WTC11 (cell line): ENCODE measurements around the gene IQGAP2. TPM values are rescaled to one million over a fixed set of nuclear protein-coding genes. Genes with fewer than 3 reads are reported as not detected.

Experiments used
- ATAC-seq: fragments of 200-7000 bp; cut with Tn5 transposase; 2 replicates; pipeline ENCODE4 v1.10.0; 2021; ENCODE audit warnings: mild to moderate bottlenecking, moderate library complexity
- CTCF ChIA-PET: fragments of 300-600 bp; sonication (Branson Sonifier 250); formaldehyde crosslinking; loops from one replicate; lab custom pipeline; 2021; ENCODE audit warnings: antibody characterized with exemption; lab: Charles Lee
- POLR2A ChIA-PET: fragments of 350-600 bp; sonication (Branson Sonifier 250); formaldehyde crosslinking; loops from one replicate; lab custom pipeline; 2021; ENCODE audit warnings: antibody characterized with exemption; lab: Charles Lee
- DNase-seq: peaks from one replicate; pipeline ENCODE4 v3.0.0; 2021; ENCODE audit warnings: low spot score
- H3K27ac Mint-ChIP-seq: 2 replicates; pipeline ENCODE4 v1.8.0; 2021; ENCODE audit warnings: mixed read lengths
- H3K27me3 Mint-ChIP-seq: 2 replicates; pipeline ENCODE4 v1.8.0; 2021; ENCODE audit warnings: low read depth, mild to moderate bottlenecking, moderate library complexity, mixed read lengths
- H3K36me3 Mint-ChIP-seq: 2 replicates; pipeline ENCODE4 v1.8.0; 2021; ENCODE audit warnings: mixed read lengths
- H3K4me1 Mint-ChIP-seq: 2 replicates; pipeline ENCODE4 v1.8.0; 2022; ENCODE audit warnings: mixed read lengths
- H3K4me3 Mint-ChIP-seq: 2 replicates; pipeline ENCODE4 v1.8.0; 2021; ENCODE audit warnings: mild to moderate bottlenecking, moderate library complexity, mixed read lengths
- H3K9me3 Mint-ChIP-seq: 2 replicates; pipeline ENCODE4 v1.8.0; 2021; ENCODE audit warnings: mixed read lengths
- HMGA2 ChIP-seq: fragments of 250-450 bp; sonication (Bioruptor Pico); IDR thresholded peaks from 2 replicates; pipeline ENCODE4 v1.4.0; 2021; ENCODE audit warnings: mild to moderate bottlenecking, moderate library complexity
- MXD4 ChIP-seq: fragments of 250-450 bp; sonication (Bioruptor Pico); IDR thresholded peaks from 2 replicates; pipeline ENCODE4 v1.8.0; 2021; ENCODE audit warnings: mild to moderate bottlenecking, moderate library complexity, borderline replicate concordance
- MYBL2 ChIP-seq: sonication (generic); formaldehyde crosslinking; IDR thresholded peaks from 2 replicates; pipeline ENCODE4 v1.8.1; 2023; ENCODE audit warnings: mild to moderate bottlenecking, moderate library complexity, missing genetic modification reagents
- SMAD4 ChIP-seq: sonication (generic); formaldehyde crosslinking; IDR thresholded peaks from 2 replicates; pipeline ENCODE4 v1.8.0; 2022; ENCODE audit warnings: mild to moderate bottlenecking, missing genetic modification reagents
- ZNF317 ChIP-seq: sonication (generic); formaldehyde crosslinking; IDR thresholded peaks from 2 replicates; pipeline ENCODE4 v1.8.1; 2023; ENCODE audit warnings: low read depth, mild to moderate bottlenecking, moderate library complexity, missing genetic modification reagents, borderline replicate concordance
- ZNF671 ChIP-seq: fragments of 250-450 bp; sonication (Bioruptor Pico); IDR thresholded peaks from 2 replicates; pipeline ENCODE4 v1.8.0; 2021; ENCODE audit warnings: mild to moderate bottlenecking
- total RNA-seq: library from RNA; stranded (reverse); gene quantifications from 3 replicates; pipeline ENCODE4 v1.2.3, GENCODE V29; 2021
- TF ChIP-seq, protein P1 (sequence below): sonication (generic); formaldehyde crosslinking; IDR thresholded peaks from 2 replicates; pipeline ENCODE4 v1.8.0; 2022; ENCODE audit warnings: missing genetic modification reagents
- TF ChIP-seq, protein P2 (sequence below): sonication (generic); formaldehyde crosslinking; IDR thresholded peaks from 2 replicates; pipeline ENCODE4 v1.8.1; 2023; ENCODE audit warnings: mild to moderate bottlenecking, missing genetic modification reagents, borderline replicate concordance
- TF ChIP-seq, protein P3 (sequence below): sonication (generic); formaldehyde crosslinking; IDR thresholded peaks from 2 replicates; pipeline ENCODE4 v1.8.0; 2022; ENCODE audit warnings: mild to moderate bottlenecking, missing genetic modification reagents
- TF ChIP-seq, protein P4 (sequence below): sonication (generic); formaldehyde crosslinking; IDR thresholded peaks from 2 replicates; pipeline ENCODE4 v1.8.0; 2022; ENCODE audit warnings: mild to moderate bottlenecking, missing genetic modification reagents
- TF ChIP-seq, protein P5 (sequence below): sonication (generic); formaldehyde crosslinking; IDR thresholded peaks from 2 replicates; pipeline ENCODE4 v1.8.1; 2023; ENCODE audit warnings: mild to moderate bottlenecking, missing genetic modification reagents, moderate library complexity
- TF ChIP-seq, protein P6 (sequence below): sonication (generic); formaldehyde crosslinking; IDR thresholded peaks from 2 replicates; pipeline ENCODE4 v1.8.1; 2022; ENCODE audit warnings: missing genetic modification reagents, borderline replicate concordance
- TF ChIP-seq, protein P7 (sequence below): sonication (generic); formaldehyde crosslinking; IDR thresholded peaks from 2 replicates; pipeline ENCODE4 v1.8.0; 2022; ENCODE audit warnings: mild to moderate bottlenecking, missing genetic modification reagents
- TF ChIP-seq, protein P8 (sequence below): fragments of 250-450 bp; sonication (Bioruptor Pico); IDR thresholded peaks from 2 replicates; pipeline ENCODE4 v2.1.2; 2022; ENCODE audit warnings: mild to moderate bottlenecking, moderate library complexity

Gene IQGAP2
- total RNA-seq, 1 experiment from 2014 or later: 70.6 TPM

DNA sequence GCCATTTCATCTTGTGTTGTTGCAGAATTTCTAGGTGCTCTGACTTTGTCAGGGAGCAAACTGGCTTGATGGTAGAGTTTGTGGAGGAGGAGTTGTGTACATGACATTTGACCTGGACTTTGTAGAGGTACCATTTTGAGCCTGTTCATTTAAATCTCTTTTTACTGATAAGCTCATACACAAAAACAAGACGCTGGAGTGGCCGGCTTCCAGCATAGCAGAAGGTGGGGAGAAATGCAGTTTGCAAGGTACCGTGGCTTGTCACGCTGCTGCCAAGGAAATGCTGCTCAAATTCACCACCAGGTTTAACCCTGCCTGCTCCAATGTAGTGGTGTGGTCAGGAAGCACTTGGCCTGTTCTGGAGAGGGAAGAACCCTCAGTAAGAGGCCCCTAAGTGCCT lies 18.9 kb upstream of the IQGAP2 start (continued):
- no peak for TF ChIP-seq HMGA2 (CRISPR knock-in tag)
- TF ChIP-seq, protein P1, sequence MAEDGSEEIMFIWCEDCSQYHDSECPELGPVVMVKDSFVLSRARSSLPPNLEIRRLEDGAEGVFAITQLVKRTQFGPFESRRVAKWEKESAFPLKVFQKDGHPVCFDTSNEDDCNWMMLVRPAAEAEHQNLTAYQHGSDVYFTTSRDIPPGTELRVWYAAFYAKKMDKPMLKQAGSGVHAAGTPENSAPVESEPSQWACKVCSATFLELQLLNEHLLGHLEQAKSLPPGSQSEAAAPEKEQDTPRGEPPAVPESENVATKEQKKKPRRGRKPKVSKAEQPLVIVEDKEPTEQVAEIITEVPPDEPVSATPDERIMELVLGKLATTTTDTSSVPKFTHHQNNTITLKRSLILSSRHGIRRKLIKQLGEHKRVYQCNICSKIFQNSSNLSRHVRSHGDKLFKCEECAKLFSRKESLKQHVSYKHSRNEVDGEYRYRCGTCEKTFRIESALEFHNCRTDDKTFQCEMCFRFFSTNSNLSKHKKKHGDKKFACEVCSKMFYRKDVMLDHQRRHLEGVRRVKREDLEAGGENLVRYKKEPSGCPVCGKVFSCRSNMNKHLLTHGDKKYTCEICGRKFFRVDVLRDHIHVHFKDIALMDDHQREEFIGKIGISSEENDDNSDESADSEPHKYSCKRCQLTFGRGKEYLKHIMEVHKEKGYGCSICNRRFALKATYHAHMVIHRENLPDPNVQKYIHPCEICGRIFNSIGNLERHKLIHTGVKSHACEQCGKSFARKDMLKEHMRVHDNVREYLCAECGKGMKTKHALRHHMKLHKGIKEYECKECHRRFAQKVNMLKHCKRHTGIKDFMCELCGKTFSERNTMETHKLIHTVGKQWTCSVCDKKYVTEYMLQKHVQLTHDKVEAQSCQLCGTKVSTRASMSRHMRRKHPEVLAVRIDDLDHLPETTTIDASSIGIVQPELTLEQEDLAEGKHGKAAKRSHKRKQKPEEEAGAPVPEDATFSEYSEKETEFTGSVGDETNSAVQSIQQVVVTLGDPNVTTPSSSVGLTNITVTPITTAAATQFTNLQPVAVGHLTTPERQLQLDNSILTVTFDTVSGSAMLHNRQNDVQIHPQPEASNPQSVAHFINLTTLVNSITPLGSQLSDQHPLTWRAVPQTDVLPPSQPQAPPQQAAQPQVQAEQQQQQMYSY (CRISPR knock-in tag): no peak
- TF ChIP-seq, all 79 proteins: peak for 0

DNA sequence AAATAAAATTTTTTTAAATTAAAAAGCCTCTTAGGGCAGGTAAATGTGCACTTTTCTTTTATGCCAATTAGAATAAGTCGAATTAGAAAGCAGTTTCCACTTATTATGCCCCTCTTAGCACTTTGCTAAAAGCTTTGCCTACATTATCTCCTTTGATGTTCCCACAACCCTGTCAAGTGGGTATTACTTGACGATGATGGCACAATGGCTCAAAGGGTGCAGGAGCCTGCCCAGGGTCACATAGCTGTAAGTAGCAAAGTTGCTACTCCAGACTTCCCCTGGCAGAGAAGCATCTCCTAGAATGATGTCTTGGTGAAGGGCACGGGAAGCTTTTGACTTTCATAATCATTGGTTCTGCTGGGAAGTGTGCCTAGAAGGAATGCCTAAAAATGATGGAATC lies 18.4 kb upstream of the IQGAP2 start:
- H3K27me3 Mint-ChIP-seq: no peaks in the 10 kb centered on the region
- H3K9me3 Mint-ChIP-seq: no peaks in the 10 kb centered on the region
- H3K4me3 Mint-ChIP-seq: no peak overlapping the region
- no peak for ATAC-seq
- H3K27ac Mint-ChIP-seq: no peak overlapping the region
- H3K4me1 Mint-ChIP-seq: peaks cover 32% of the 10 kb centered on the region
- ChIA-PET CTCF (interaction anchor here (0.6 kb wide), 1 partner anchor 19 kb away, joined by 5 read pairs; no protein-coding TSS in a partner anchor), POLR2A (no interaction called here)
- no peaks in the 10 kb centered on the region for H3K36me3 Mint-ChIP-seq
- TF ChIP-seq ZNF671 (no peak), MYBL2 (CRISPR knock-in tag) (no peak), SMAD4 (no peak), ZNF317 (CRISPR knock-in tag) (no peak), MXD4 (CRISPR knock-in tag) (no peak)
- TF ChIP-seq, protein P2, sequence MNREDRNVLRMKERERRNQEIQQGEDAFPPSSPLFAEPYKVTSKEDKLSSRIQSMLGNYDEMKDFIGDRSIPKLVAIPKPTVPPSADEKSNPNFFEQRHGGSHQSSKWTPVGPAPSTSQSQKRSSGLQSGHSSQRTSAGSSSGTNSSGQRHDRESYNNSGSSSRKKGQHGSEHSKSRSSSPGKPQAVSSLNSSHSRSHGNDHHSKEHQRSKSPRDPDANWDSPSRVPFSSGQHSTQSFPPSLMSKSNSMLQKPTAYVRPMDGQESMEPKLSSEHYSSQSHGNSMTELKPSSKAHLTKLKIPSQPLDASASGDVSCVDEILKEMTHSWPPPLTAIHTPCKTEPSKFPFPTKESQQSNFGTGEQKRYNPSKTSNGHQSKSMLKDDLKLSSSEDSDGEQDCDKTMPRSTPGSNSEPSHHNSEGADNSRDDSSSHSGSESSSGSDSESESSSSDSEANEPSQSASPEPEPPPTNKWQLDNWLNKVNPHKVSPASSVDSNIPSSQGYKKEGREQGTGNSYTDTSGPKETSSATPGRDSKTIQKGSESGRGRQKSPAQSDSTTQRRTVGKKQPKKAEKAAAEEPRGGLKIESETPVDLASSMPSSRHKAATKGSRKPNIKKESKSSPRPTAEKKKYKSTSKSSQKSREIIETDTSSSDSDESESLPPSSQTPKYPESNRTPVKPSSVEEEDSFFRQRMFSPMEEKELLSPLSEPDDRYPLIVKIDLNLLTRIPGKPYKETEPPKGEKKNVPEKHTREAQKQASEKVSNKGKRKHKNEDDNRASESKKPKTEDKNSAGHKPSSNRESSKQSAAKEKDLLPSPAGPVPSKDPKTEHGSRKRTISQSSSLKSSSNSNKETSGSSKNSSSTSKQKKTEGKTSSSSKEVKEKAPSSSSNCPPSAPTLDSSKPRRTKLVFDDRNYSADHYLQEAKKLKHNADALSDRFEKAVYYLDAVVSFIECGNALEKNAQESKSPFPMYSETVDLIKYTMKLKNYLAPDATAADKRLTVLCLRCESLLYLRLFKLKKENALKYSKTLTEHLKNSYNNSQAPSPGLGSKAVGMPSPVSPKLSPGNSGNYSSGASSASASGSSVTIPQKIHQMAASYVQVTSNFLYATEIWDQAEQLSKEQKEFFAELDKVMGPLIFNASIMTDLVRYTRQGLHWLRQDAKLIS (CRISPR knock-in tag): no peak
- TF ChIP-seq, protein P3, sequence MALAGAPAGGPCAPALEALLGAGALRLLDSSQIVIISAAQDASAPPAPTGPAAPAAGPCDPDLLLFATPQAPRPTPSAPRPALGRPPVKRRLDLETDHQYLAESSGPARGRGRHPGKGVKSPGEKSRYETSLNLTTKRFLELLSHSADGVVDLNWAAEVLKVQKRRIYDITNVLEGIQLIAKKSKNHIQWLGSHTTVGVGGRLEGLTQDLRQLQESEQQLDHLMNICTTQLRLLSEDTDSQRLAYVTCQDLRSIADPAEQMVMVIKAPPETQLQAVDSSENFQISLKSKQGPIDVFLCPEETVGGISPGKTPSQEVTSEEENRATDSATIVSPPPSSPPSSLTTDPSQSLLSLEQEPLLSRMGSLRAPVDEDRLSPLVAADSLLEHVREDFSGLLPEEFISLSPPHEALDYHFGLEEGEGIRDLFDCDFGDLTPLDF (CRISPR knock-in tag): no peak
- TF ChIP-seq, protein P4, sequence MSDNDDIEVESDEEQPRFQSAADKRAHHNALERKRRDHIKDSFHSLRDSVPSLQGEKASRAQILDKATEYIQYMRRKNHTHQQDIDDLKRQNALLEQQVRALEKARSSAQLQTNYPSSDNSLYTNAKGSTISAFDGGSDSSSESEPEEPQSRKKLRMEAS (CRISPR knock-in tag): no peak
- TF ChIP-seq, protein P5, sequence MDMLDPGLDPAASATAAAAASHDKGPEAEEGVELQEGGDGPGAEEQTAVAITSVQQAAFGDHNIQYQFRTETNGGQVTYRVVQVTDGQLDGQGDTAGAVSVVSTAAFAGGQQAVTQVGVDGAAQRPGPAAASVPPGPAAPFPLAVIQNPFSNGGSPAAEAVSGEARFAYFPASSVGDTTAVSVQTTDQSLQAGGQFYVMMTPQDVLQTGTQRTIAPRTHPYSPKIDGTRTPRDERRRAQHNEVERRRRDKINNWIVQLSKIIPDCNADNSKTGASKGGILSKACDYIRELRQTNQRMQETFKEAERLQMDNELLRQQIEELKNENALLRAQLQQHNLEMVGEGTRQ: no peak
- TF ChIP-seq, protein P6, sequence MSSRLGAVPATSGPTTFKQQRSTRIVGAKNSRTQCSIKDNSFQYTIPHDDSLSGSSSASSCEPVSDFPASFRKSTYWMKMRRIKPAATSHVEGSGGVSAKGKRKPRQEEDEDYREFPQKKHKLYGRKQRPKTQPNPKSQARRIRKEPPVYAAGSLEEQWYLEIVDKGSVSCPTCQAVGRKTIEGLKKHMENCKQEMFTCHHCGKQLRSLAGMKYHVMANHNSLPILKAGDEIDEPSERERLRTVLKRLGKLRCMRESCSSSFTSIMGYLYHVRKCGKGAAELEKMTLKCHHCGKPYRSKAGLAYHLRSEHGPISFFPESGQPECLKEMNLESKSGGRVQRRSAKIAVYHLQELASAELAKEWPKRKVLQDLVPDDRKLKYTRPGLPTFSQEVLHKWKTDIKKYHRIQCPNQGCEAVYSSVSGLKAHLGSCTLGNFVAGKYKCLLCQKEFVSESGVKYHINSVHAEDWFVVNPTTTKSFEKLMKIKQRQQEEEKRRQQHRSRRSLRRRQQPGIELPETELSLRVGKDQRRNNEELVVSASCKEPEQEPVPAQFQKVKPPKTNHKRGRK: no peak
- TF ChIP-seq, protein P7, sequence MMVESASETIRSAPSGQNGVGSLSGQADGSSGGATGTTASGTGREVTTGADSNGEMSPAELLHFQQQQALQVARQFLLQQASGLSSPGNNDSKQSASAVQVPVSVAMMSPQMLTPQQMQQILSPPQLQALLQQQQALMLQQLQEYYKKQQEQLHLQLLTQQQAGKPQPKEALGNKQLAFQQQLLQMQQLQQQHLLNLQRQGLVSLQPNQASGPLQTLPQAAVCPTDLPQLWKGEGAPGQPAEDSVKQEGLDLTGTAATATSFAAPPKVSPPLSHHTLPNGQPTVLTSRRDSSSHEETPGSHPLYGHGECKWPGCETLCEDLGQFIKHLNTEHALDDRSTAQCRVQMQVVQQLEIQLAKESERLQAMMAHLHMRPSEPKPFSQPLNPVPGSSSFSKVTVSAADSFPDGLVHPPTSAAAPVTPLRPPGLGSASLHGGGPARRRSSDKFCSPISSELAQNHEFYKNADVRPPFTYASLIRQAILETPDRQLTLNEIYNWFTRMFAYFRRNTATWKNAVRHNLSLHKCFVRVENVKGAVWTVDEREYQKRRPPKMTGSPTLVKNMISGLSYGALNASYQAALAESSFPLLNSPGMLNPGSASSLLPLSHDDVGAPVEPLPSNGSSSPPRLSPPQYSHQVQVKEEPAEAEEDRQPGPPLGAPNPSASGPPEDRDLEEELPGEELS (CRISPR knock-in tag): no peak
- TF ChIP-seq, protein P8, sequence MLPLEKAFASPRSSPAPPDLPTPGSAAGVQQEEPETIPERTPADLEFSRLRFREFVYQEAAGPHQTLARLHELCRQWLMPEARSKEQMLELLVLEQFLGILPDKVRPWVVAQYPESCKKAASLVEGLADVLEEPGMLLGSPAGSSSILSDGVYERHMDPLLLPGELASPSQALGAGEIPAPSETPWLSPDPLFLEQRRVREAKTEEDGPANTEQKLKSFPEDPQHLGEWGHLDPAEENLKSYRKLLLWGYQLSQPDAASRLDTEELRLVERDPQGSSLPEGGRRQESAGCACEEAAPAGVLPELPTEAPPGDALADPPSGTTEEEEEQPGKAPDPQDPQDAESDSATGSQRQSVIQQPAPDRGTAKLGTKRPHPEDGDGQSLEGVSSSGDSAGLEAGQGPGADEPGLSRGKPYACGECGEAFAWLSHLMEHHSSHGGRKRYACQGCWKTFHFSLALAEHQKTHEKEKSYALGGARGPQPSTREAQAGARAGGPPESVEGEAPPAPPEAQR: no peak
- no peak for DNase-seq
